KMS-11 (cell line): Measurements from ENCODE around the gene LEMD3.
A peak's percentile ranks its signal among the peaks of the same experiment; 100 is the strongest.

Experiments
- H2AFZ ChIP-seq: fragments of 200-600 bp; sonication (generic); 2 replicates; pipeline ENCODE4 v1.6.1; 2016; ENCODE audit warnings: antibody characterized with exemption, mixed run types, low read depth
- H3K27ac ChIP-seq: fragments of 200-600 bp; sonication (generic); 2 replicates; pipeline ENCODE4 v1.6.1; 2016; ENCODE audit warnings: mild to moderate bottlenecking, mixed run types
- H3K27me3 ChIP-seq: fragments of 200-600 bp; sonication (generic); 2 replicates; pipeline ENCODE4 v1.6.1; 2017; ENCODE audit warnings: mild to moderate bottlenecking, low read depth, mixed run types, moderate library complexity; ENCODE audit not compliant: insufficient read depth
- H3K36me3 ChIP-seq: fragments of 200-600 bp; sonication (generic); 2 replicates; pipeline ENCODE4 v1.6.1; 2017; ENCODE audit warnings: mild to moderate bottlenecking, mixed run types; ENCODE audit not compliant: insufficient read depth
- H3K4me1 ChIP-seq: fragments of 200-600 bp; sonication (generic); 2 replicates; pipeline ENCODE4 v1.6.1; 2016; ENCODE audit warnings: mild to moderate bottlenecking, low read depth, mixed run types; ENCODE audit not compliant: poor library complexity, severe bottlenecking
- H3K4me2 ChIP-seq: fragments of 200-600 bp; sonication (generic); 2 replicates; pipeline ENCODE4 v1.7.0; 2016; ENCODE audit warnings: mild to moderate bottlenecking, mixed run types
- H3K4me3 ChIP-seq: fragments of 200-600 bp; sonication (generic); IDR thresholded peaks from 2 replicates; pipeline ENCODE4 v1.6.1; 2017; ENCODE audit warnings: low read depth, low read length, mixed read lengths; ENCODE audit not compliant: insufficient read depth
- H3K79me2 ChIP-seq: fragments of 200-600 bp; sonication (generic); 2 replicates; pipeline ENCODE4 v1.6.1; 2016; ENCODE audit warnings: low read depth, mixed run types; ENCODE audit not compliant: insufficient read depth
- H3K9ac ChIP-seq: fragments of 200-600 bp; sonication (generic); 2 replicates; pipeline ENCODE4 v1.6.1; 2016; ENCODE audit warnings: mild to moderate bottlenecking, mixed run types
- H4K20me1 ChIP-seq: fragments of 200-600 bp; sonication (generic); 2 replicates; pipeline ENCODE4 v1.6.1; 2016; ENCODE audit warnings: mild to moderate bottlenecking, mixed run types; ENCODE audit not compliant: insufficient read depth
- CTCF ChIP-seq: fragments of 200-600 bp; sonication (generic); conservative IDR thresholded peaks from 2 replicates; pipeline ENCODE4 v1.6.1; 2017; ENCODE audit warnings: low read depth, mild to moderate bottlenecking, antibody characterized with exemption, low read length, moderate library complexity, mixed read lengths

Gene LEMD3

GRCh38 chr12:65123435-65124063 lies 45.8 kb upstream of the LEMD3 start:
- H3K4me3 ChIP-seq: no peak overlapping the region
- peaks cover 7% of the 10 kb centered on the region for H3K4me1 ChIP-seq
- no peaks in the 10 kb centered on the region for H3K79me2 ChIP-seq
- H4K20me1 ChIP-seq: no peaks in the 10 kb centered on the region
- no peak overlapping the region for H3K9ac ChIP-seq
- H3K27ac ChIP-seq: no peak overlapping the region
- H2AFZ ChIP-seq: 0 out of 2 replicates have a peak overlapping the region, but pooled peaks have one; percentile 1
- H3K27me3 ChIP-seq: no peaks in the 10 kb centered on the region
- no peaks in the 10 kb centered on the region for H3K36me3 ChIP-seq
- peak; percentile 98 for TF ChIP-seq CTCF
- H3K4me2 ChIP-seq: no peak overlapping the region

- TF ChIP-seq CTCF: no peak
- Histone ChIP-seq H3K4me1 (peaks cover 7% of the 10 kb centered on the region), H3K36me3 (no peaks in the 10 kb centered on the region), H3K79me2 (no peaks in the 10 kb centered on the region), H3K4me3 (no peak overlapping the region), H3K27ac (no peak overlapping the region), H4K20me1 (no peaks in the 10 kb centered on the region), H3K27me3 (no peaks in the 10 kb centered on the region), H3K4me2 (no peak overlapping the region), H2AFZ (no peak overlapping the region), H3K9ac (no peak overlapping the region)
Measured at GRCh38 chr12:65125247-65125646, 44.1 kb upstream of the LEMD3 start.

- no peak for TF ChIP-seq CTCF
- Histone ChIP-seq H3K4me1 (peaks cover 7% of the 10 kb centered on the region), H3K4me3 (no peak overlapping the region), H3K27me3 (no peaks in the 10 kb centered on the region), H3K9ac (no peak overlapping the region), H3K79me2 (no peaks in the 10 kb centered on the region), H2AFZ (no peak overlapping the region), H3K4me2 (no peak overlapping the region), H3K36me3 (no peaks in the 10 kb centered on the region), H4K20me1 (no peaks in the 10 kb centered on the region), H3K27ac (no peak overlapping the region)
Measured at GRCh38 chr12:65125975-65126374, 43.4 kb upstream of the LEMD3 start.

GRCh38 chr12:65126482-65126881 lies 42.9 kb upstream of the LEMD3 start:
- no peaks in the 10 kb centered on the region for H3K27me3 ChIP-seq

More at GRCh38 chr12:65126482-65126881, 42.9 kb upstream of the LEMD3 start:
- Histone ChIP-seq H3K4me1 (peaks cover 7% of the 10 kb centered on the region), H3K27ac (no peak overlapping the region), H3K79me2 (no peaks in the 10 kb centered on the region), H2AFZ (no peak overlapping the region), H3K4me3 (no peak overlapping the region), H3K4me2 (no peak overlapping the region), H4K20me1 (no peaks in the 10 kb centered on the region), H3K9ac (no peak overlapping the region), H3K36me3 (no peaks in the 10 kb centered on the region)
- no peak for TF ChIP-seq CTCF
